WTC11 (cell line): Measurements from ENCODE around the gene KRT33A. TPM values are rescaled to one million over a fixed set of nuclear protein-coding genes. Genes with fewer than 3 reads are reported as not detected.

Experiments used
- ATAC-seq: fragments of 200-7000 bp; cut with Tn5 transposase; 2 replicates; pipeline ENCODE4 v1.10.0; 2021; ENCODE audit warnings: mild to moderate bottlenecking, moderate library complexity
- CTCF ChIA-PET: fragments of 300-600 bp; sonication (Branson Sonifier 250); formaldehyde crosslinking; loops from one replicate; lab custom pipeline; 2021; ENCODE audit warnings: antibody characterized with exemption; lab: Charles Lee
- POLR2A ChIA-PET: fragments of 350-600 bp; sonication (Branson Sonifier 250); formaldehyde crosslinking; loops from one replicate; lab custom pipeline; 2021; ENCODE audit warnings: antibody characterized with exemption; lab: Charles Lee
- DNase-seq: peaks from one replicate; pipeline ENCODE4 v3.0.0; 2021; ENCODE audit warnings: low spot score
- H3K27ac Mint-ChIP-seq: 2 replicates; pipeline ENCODE4 v1.8.0; 2021; ENCODE audit warnings: mixed read lengths
- H3K27me3 Mint-ChIP-seq: 2 replicates; pipeline ENCODE4 v1.8.0; 2021; ENCODE audit warnings: low read depth, mild to moderate bottlenecking, moderate library complexity, mixed read lengths
- H3K36me3 Mint-ChIP-seq: 2 replicates; pipeline ENCODE4 v1.8.0; 2021; ENCODE audit warnings: mixed read lengths
- H3K4me1 Mint-ChIP-seq: 2 replicates; pipeline ENCODE4 v1.8.0; 2022; ENCODE audit warnings: mixed read lengths
- H3K4me3 Mint-ChIP-seq: 2 replicates; pipeline ENCODE4 v1.8.0; 2021; ENCODE audit warnings: mild to moderate bottlenecking, moderate library complexity, mixed read lengths
- H3K9me3 Mint-ChIP-seq: 2 replicates; pipeline ENCODE4 v1.8.0; 2021; ENCODE audit warnings: mixed read lengths
- AFF4 ChIP-seq: sonication (generic); formaldehyde crosslinking; IDR thresholded peaks from 2 replicates; pipeline ENCODE4 v1.8.1; 2023; ENCODE audit warnings: mild to moderate bottlenecking, missing genetic modification reagents, borderline replicate concordance
- ATF6 ChIP-seq: sonication (generic); formaldehyde crosslinking; IDR thresholded peaks from 2 replicates; pipeline ENCODE4 v1.8.1; 2023; ENCODE audit warnings: mild to moderate bottlenecking, missing genetic modification reagents
- CBFB ChIP-seq: sonication (generic); formaldehyde crosslinking; IDR thresholded peaks from 2 replicates; pipeline ENCODE4 v1.8.1; 2022; ENCODE audit warnings: mild to moderate bottlenecking, low read depth, missing genetic modification reagents
- CREB1 ChIP-seq: sonication (generic); formaldehyde crosslinking; IDR thresholded peaks from 2 replicates; pipeline ENCODE4 v1.8.0; 2023; ENCODE audit warnings: mild to moderate bottlenecking, missing genetic modification reagents
- CTCF ChIP-seq: fragments of 200-600 bp; IDR thresholded peaks from 2 replicates; pipeline ENCODE4 v1.8.0; 2022; ENCODE audit warnings: antibody characterized with exemption
- E2F1 ChIP-seq: sonication (generic); formaldehyde crosslinking; IDR thresholded peaks from 2 replicates; pipeline ENCODE4 v1.8.0; 2022; ENCODE audit warnings: mild to moderate bottlenecking, missing genetic modification reagents
- ESRRA ChIP-seq: sonication (generic); formaldehyde crosslinking; IDR thresholded peaks from 2 replicates; pipeline ENCODE4 v1.8.1; 2022; ENCODE audit warnings: mild to moderate bottlenecking, missing genetic modification reagents, borderline replicate concordance
- FOXK1 ChIP-seq: sonication (generic); formaldehyde crosslinking; IDR thresholded peaks from 2 replicates; pipeline ENCODE4 v1.8.0; 2022; ENCODE audit warnings: mild to moderate bottlenecking, moderate library complexity, missing genetic modification reagents
- HMGA2 ChIP-seq: fragments of 250-450 bp; sonication (Bioruptor Pico); IDR thresholded peaks from 2 replicates; pipeline ENCODE4 v1.4.0; 2021; ENCODE audit warnings: mild to moderate bottlenecking, moderate library complexity
- IRF1 ChIP-seq: sonication (generic); formaldehyde crosslinking; IDR thresholded peaks from 2 replicates; pipeline ENCODE4 v1.8.0; 2023; ENCODE audit warnings: missing genetic modification reagents
- KAT7 ChIP-seq: sonication (generic); formaldehyde crosslinking; IDR thresholded peaks from 2 replicates; pipeline ENCODE4 v1.8.1; 2023; ENCODE audit warnings: missing genetic modification reagents, mild to moderate bottlenecking, borderline replicate concordance
- NFYB ChIP-seq: sonication (generic); formaldehyde crosslinking; conservative IDR thresholded peaks from 2 replicates; pipeline ENCODE4 v1.8.0; 2022; ENCODE audit warnings: low read depth, missing genetic modification reagents
- PRRX2 ChIP-seq: fragments of 250-450 bp; sonication (Bioruptor Pico); IDR thresholded peaks from 2 replicates; pipeline ENCODE4 v1.8.0; 2021; ENCODE audit warnings: mild to moderate bottlenecking
- SMAD4 ChIP-seq: sonication (generic); formaldehyde crosslinking; IDR thresholded peaks from 2 replicates; pipeline ENCODE4 v1.8.0; 2022; ENCODE audit warnings: mild to moderate bottlenecking, missing genetic modification reagents
- ZBTB21 ChIP-seq: sonication (generic); formaldehyde crosslinking; IDR thresholded peaks from 2 replicates; pipeline ENCODE4 v1.8.1; 2023; ENCODE audit warnings: mild to moderate bottlenecking, missing genetic modification reagents, borderline replicate concordance
- total RNA-seq: library from RNA; stranded (reverse); gene quantifications from 3 replicates; pipeline ENCODE4 v1.2.3, GENCODE V29; 2021

The KRT33A gene
- total RNA-seq, 1 experiment from 2014 or later: not detected

- H3K4me1 Mint-ChIP-seq: 0 out of 2 replicates have a peak, but pooled peaks cover 3% of the 10 kb centered on the region
- no peak for ATAC-seq
- TF ChIP-seq AFF4 (CRISPR knock-in tag) (no peak), SMAD4 (CRISPR knock-in tag) (no peak), PRRX2 (CRISPR knock-in tag) (no peak), KAT7 (CRISPR knock-in tag) (no peak), E2F1 (CRISPR knock-in tag) (no peak), ATF6 (CRISPR knock-in tag) (no peak), IRF1 (CRISPR knock-in tag) (no peak), ZBTB21 (CRISPR knock-in tag) (no peak), CBFB (no peak), CREB1 (no peak), FOXK1 (CRISPR knock-in tag) (no peak), NFYB (no peak), HMGA2 (CRISPR knock-in tag) (no peak), ESRRA (CRISPR knock-in tag) (no peak)
- H3K4me3 Mint-ChIP-seq: no peak overlapping the region
- no peaks in the 10 kb centered on the region for H3K27me3 Mint-ChIP-seq
- H3K27ac Mint-ChIP-seq: no peak overlapping the region
- POLR2A ChIA-PET: no interaction called here
- H3K36me3 Mint-ChIP-seq: 0 out of 2 replicates have a peak, but pooled peaks cover 3% of the 10 kb centered on the region
- no peak for DNase-seq
- peaks cover 9% of the 10 kb centered on the region for H3K9me3 Mint-ChIP-seq
- CTCF ChIA-PET: no interaction called here
These were observed 25.5 kb downstream of the KRT33A start for GRCh38 chr17:41325126-41325525.

- ATAC-seq (peak; percentile 95), DNase-seq (peak; percentile 63)
- no peak overlapping the region for H3K4me3 Mint-ChIP-seq
- ChIA-PET POLR2A (no interaction called here), CTCF (interaction anchor here (0.9 to 2.5 kb wide), 4 partner anchors 123 to 461 kb away, joined by 3 to 11 read pairs (median 5); no protein-coding TSS in a partner anchor)
- H3K27ac Mint-ChIP-seq: no peak overlapping the region
- H3K36me3 Mint-ChIP-seq: peaks cover 10% of the 10 kb centered on the region; the same call in 1 of the 2 replicates
- no peaks in the 10 kb centered on the region for H3K27me3 Mint-ChIP-seq
- TF ChIP-seq PRRX2 (CRISPR knock-in tag) (no peak), CTCF (peak; percentile 7; the same call in 1 of the 2 replicates)
- H3K4me1 Mint-ChIP-seq: 0 out of 2 replicates have a peak, but pooled peaks cover 3% of the 10 kb centered on the region
- H3K9me3 Mint-ChIP-seq: peaks cover 16% of the 10 kb centered on the region
These were observed 26.2 kb downstream of the KRT33A start for GRCh38 chr17:41324180-41325075.
